Measurements from ENCODE around the gene PRCP. TPM values are rescaled to one million over a fixed set of nuclear protein-coding genes. Genes with fewer than 3 reads are reported as not detected.

PRCP gene
- polyA plus RNA-seq, 1 of the 3 experiments (the other 2 are of a cell fraction): 65.0 TPM

DNA sequence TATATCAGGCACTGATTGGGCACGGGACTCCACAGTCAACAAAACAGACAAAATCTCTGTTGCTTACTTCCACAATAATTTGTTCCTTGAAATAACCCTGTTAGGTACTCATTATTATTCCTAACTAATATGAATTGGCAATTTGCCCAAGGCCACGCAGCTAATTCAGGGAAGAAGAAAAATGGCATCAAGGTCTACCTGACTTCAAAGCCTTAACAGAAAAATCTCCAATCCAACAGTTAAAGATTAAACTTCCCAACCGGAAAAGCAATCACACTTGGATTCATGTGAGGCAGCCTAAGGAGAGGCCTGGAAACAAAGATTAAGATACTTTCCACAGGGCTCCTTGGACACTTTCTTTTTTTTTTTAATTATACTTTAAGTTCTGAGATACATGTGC, 68.9 kb downstream of the PRCP start:
- Histone ChIP-seq H3K9me2 (no peaks in the 10 kb centered on the region), H3K9me3 (no peaks in the 10 kb centered on the region), H3K27me3 (ENCODE audit: insufficient read depth) (no peaks in the 10 kb centered on the region), H4K20me1 (ENCODE audit: insufficient read depth) (no peaks in the 10 kb centered on the region), H3F3A (replicated peaks; ENCODE audit: insufficient read depth) (no peaks in the 10 kb centered on the region), H2AFZ (ENCODE audit: low read depth) (no peak overlapping the region), H3K79me2 (ENCODE audit: insufficient read depth) (no peaks in the 10 kb centered on the region), H3K36me3 (replicated peaks in 1 of 2; ENCODE audit: control insufficient read depth in 1 of 2, insufficient read depth in 2 of 2, low read length in 1 of 2) (peaks cover 0 to 7% of the 10 kb centered on the region in 2 experiments), H3K4me3 (ENCODE audit: low read depth in 2 of 2, low read length in 1 of 2) (no peak overlapping the region), H3K4me1 (ENCODE audit: control insufficient read depth in 1 of 2, insufficient read depth in 2 of 2, low read depth in 1 of 2, low read length in 1 of 2) (no peaks in the 10 kb centered on the region), H3K4me2 (no peak overlapping the region), H3K9ac (no peak overlapping the region), H3K27ac (ENCODE audit: low read depth in 2 of 2, low read length in 1 of 2) (no peak overlapping the region)
- DNase-seq: no peak
- 90% methylated on average over 3 of the region's 3 CpGs for WGBS (ENCODE audit: low lambda C conversion rate)
- ChIA-PET CTCF (no interaction called here), POLR2A (no interaction called here)
- TF ChIP-seq ELF1 (IDR thresholded peaks at IDR 0.05) (no peak), GATA2 (CRISPR knock-in tag; IDR thresholded peaks at IDR 0.05) (no peak), POLR2AphosphoS5 (IDR thresholded peaks at IDR 0.05; ENCODE audit: low read depth, low read length) (no peak), RAD21 (IDR thresholded peaks at IDR 0.05; ENCODE audit: low read length) (no peak)

DNA sequence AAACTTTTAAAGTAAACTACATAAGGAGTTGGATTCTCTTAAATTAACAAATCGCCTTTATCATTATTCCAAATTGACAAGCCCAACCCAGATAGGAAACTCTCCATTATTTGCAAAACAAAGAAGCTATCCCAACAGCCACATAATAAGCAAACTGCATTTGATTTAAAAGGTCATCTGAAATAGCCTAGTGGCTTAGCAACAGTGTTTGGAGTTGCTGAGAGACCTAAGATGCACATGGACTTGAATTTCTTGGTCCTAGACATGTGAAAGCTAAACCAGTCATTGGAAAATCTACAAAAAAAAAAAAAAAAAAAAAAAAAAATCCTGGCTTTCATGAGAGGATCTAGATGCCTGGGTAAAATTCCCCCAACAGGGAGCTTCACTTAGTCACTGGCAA, 69.5 kb downstream of the PRCP start:
- H2AFZ ChIP-seq (ENCODE audit: low read depth): no peak overlapping the region
- H3K4me1 ChIP-seq (ENCODE audit: control insufficient read depth in 1 of 2, insufficient read depth in 2 of 2, low read depth in 1 of 2, low read length in 1 of 2): no peaks in the 10 kb centered on the region
- ChIA-PET POLR2A (no interaction called here), CTCF (no interaction called here)
- H3K79me2 ChIP-seq (ENCODE audit: insufficient read depth): no peaks in the 10 kb centered on the region
- H3K9me2 ChIP-seq: no peaks in the 10 kb centered on the region
- H3K36me3 ChIP-seq (replicated peaks in 1 of 2; ENCODE audit: control insufficient read depth in 1 of 2, insufficient read depth in 2 of 2, low read length in 1 of 2): peaks cover 2 to 7% of the 10 kb centered on the region in 2 experiments
- H3K27ac ChIP-seq (ENCODE audit: low read depth in 2 of 2, low read length in 1 of 2): no peak overlapping the region
- H4K20me1 ChIP-seq (ENCODE audit: insufficient read depth): no peaks in the 10 kb centered on the region
- no peak overlapping the region for H3K9ac ChIP-seq
- no peak overlapping the region for H3K4me3 ChIP-seq (ENCODE audit: low read depth in 2 of 2, low read length in 1 of 2)
- no peaks in the 10 kb centered on the region for H3K9me3 ChIP-seq
- H3F3A ChIP-seq (replicated peaks; ENCODE audit: insufficient read depth): no peaks in the 10 kb centered on the region
- H3K4me2 ChIP-seq: no peak overlapping the region
- TF ChIP-seq EP300 (IDR thresholded peaks at IDR 0.05; ENCODE audit: borderline replicate concordance in 1 of 2, low read depth in 1 of 2, low read length in 1 of 2) (no peak), CHD2 (IDR thresholded peaks at IDR 0.05; ENCODE audit: low read length, partially characterized antibody) (no peak), TEAD4 (IDR thresholded peaks at IDR 0.05; ENCODE audit: borderline replicate concordance, insufficient read depth) (no peak), MEF2A (IDR thresholded peaks at IDR 0.05; ENCODE audit: borderline replicate concordance, low read depth) (no peak), SMC3 (IDR thresholded peaks at IDR 0.05; ENCODE audit: low read depth, low read length) (no peak), RAD21 (IDR thresholded peaks at IDR 0.05; ENCODE audit: low read length) (no peak), GATA2 (CRISPR knock-in tag; IDR thresholded peaks at IDR 0.05) (no peak), USF1 (IDR thresholded peaks at IDR 0.05; ENCODE audit: borderline replicate concordance, low read depth) (no peak), JUND (IDR thresholded peaks at IDR 0.05) (no peak), USF2 (IDR thresholded peaks at IDR 0.05; ENCODE audit: borderline replicate concordance, low read depth, low read length) (no peak), TAF1 (IDR thresholded peaks at IDR 0.05; ENCODE audit: borderline replicate concordance, low read depth, low read length) (no peak), RXRA (IDR thresholded peaks at IDR 0.05; ENCODE audit: borderline replicate concordance, low read depth) (no peak)
- TF ChIP-seq, protein P1, sequence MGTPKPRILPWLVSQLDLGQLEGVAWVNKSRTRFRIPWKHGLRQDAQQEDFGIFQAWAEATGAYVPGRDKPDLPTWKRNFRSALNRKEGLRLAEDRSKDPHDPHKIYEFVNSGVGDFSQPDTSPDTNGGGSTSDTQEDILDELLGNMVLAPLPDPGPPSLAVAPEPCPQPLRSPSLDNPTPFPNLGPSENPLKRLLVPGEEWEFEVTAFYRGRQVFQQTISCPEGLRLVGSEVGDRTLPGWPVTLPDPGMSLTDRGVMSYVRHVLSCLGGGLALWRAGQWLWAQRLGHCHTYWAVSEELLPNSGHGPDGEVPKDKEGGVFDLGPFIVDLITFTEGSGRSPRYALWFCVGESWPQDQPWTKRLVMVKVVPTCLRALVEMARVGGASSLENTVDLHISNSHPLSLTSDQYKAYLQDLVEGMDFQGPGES (IDR thresholded peaks at IDR 0.05; ENCODE audit: low read depth, low read length): no peak
- TF ChIP-seq, protein P2, sequence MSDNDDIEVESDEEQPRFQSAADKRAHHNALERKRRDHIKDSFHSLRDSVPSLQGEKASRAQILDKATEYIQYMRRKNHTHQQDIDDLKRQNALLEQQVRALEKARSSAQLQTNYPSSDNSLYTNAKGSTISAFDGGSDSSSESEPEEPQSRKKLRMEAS (IDR thresholded peaks at IDR 0.05; ENCODE audit: low read depth): no peak
- WGBS (ENCODE audit: low lambda C conversion rate): 96% methylated on average over 1 of the region's 1 CpG
- no peaks in the 10 kb centered on the region for H3K27me3 ChIP-seq (ENCODE audit: insufficient read depth)
- no peak for DNase-seq

Measured in SK-N-SH (cell line).